ENCODE data around the gene KAT6B. TPM values are rescaled to one million over a fixed set of nuclear protein-coding genes. Genes with fewer than 3 reads are reported as not detected.
"Not testable (repeated sequence)": the region's sequence is repeated elsewhere in the genome, so short reads cannot be mapped to it uniquely, and the experiment has no call there.

KAT6B gene
- total RNA-seq, 1 donor = 86.4 TPM

DNA sequence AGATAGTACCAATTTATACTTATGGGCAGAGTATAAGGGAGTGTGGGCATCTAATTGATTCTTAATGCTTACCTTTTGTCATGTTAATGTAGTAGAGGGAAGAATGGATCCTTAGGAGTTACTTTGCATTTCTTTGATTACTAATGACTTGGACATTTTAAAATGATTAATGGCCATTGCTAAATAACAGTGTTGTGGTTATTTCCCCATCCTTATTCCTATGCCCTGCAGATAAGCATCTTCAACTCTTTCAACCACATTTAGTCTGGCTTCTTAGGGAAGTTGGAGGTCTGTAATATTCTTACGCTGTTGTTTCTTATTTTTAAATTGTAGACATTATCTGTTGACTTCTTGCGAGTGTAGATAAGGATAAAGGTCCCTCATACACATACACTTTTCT, 37.2 kb downstream of the KAT6B start:
- Histone ChIP-seq H3K9me3 (ENCODE audit: low read depth, low read length) (no peaks in the 10 kb centered on the region), H3K4me3 (ENCODE audit: low read length) (no peak overlapping the region), H3K27me3 (ENCODE audit: insufficient read depth, low read length) (no peaks in the 10 kb centered on the region), H3K4me1 (ENCODE audit: insufficient read depth, low read length) (peaks cover 13% of the 10 kb centered on the region)

DNA sequence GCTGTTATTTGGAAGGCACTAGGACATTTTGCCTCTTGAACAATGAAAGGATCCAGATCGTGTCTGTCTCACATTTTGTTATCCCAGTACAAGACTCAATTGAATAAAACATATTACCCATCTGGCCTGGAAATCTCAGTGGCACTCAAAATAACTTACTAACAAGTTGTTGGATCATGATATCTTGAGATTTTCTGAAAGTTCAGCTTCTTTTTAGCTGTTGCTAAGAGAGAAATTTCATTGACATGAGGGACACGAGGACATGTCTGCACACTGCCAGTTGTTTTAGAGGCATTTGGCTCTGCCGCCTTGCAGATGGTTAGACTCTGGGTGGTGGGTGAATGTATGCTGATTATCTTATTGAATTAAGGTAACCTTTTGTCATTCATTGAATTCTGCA, 41.0 kb downstream of the KAT6B start:
- H3K27me3 ChIP-seq (ENCODE audit: insufficient read depth, low read length) = no peaks in the 10 kb centered on the region
- peaks cover 24% of the 10 kb centered on the region for H3K4me1 ChIP-seq (ENCODE audit: insufficient read depth, low read length)
- no peak overlapping the region for H3K4me3 ChIP-seq (ENCODE audit: low read length)
- no peaks in the 10 kb centered on the region for H3K9me3 ChIP-seq (ENCODE audit: low read depth, low read length)

DNA sequence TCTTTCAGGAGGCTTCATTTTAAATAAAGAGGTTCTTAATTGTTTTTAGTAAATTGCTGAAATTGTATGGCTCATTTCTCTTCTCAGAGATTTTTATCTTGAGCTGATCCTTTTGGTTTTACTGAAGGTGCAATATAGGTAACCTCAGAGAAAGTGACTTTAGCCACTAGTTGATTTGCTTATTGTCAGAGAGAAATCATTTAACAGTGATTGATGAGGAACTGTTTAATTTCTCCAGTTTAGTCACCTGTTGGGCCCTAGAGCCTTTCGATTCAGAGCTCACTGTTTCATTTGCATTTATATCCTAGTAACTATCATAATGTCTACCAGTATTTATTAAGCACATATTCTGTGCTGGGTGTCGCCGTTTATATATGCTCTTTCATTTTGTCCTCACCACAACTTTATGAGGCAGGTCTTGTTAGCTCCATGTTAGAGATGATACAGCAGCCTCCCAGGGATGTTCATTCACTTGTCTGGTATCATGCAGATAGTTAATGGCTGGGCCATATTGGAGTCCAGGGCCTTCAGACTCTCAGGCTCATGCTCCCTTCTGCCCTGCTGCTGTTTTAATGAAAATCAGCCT, 42.1 kb downstream of the KAT6B start:
- Histone ChIP-seq H3K27me3 (ENCODE audit: insufficient read depth, low read length) (no peaks in the 10 kb centered on the region), H3K4me3 (ENCODE audit: low read length) (no peak overlapping the region), H3K9me3 (ENCODE audit: low read depth, low read length) (no peaks in the 10 kb centered on the region), H3K4me1 (ENCODE audit: insufficient read depth, low read length) (peaks cover 23% of the 10 kb centered on the region)

DNA sequence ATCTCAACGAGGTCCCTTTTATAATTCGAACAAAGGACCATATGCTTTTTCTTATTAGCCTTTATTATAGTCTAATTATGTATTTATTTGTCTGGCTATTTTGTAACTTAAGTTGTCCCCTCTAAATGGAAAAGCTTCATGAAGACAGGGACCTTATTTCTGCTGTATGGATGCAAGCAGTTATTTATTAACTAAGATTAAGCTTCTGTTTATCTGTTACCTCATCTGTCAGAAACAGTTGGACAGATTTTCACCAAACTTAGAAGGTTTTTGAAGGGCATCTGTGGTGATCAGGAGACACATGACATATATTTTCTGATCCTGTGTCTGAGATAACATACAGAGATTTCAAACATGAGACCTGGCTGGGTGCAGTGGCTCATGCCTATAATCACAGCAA, 43.2 kb downstream of the KAT6B start:
- Histone ChIP-seq H3K4me3 (ENCODE audit: low read length) (no peak overlapping the region), H3K9me3 (ENCODE audit: low read depth, low read length) (no peaks in the 10 kb centered on the region), H3K27me3 (ENCODE audit: insufficient read depth, low read length) (no peaks in the 10 kb centered on the region), H3K4me1 (ENCODE audit: insufficient read depth, low read length) (peaks cover 15% of the 10 kb centered on the region)

DNA sequence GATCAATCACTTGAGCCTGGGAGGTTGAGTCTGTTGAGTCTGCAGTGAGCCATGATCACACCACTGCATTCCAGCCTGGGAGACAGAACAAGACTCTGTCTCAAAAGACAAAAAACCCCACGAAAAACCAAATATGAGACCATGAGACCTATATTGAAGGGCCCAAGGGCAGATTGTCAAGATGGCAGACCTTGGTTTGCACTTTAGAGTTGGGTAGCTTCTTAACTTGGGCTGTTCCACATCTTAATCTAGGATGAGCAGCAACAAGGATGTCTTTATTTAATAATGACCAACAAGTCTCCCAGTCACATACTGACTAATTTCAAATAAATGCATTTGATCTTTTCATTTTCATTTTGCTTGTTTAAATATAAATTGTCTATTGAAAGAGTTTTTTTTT, 43.8 kb downstream of the KAT6B start:
- no peaks in the 10 kb centered on the region for H3K27me3 ChIP-seq (ENCODE audit: insufficient read depth, low read length)
- peaks cover 15% of the 10 kb centered on the region for H3K4me1 ChIP-seq (ENCODE audit: insufficient read depth, low read length)
- no peaks in the 10 kb centered on the region for H3K9me3 ChIP-seq (ENCODE audit: low read depth, low read length)
- H3K4me3 ChIP-seq (ENCODE audit: low read length) = no peak overlapping the region

DNA sequence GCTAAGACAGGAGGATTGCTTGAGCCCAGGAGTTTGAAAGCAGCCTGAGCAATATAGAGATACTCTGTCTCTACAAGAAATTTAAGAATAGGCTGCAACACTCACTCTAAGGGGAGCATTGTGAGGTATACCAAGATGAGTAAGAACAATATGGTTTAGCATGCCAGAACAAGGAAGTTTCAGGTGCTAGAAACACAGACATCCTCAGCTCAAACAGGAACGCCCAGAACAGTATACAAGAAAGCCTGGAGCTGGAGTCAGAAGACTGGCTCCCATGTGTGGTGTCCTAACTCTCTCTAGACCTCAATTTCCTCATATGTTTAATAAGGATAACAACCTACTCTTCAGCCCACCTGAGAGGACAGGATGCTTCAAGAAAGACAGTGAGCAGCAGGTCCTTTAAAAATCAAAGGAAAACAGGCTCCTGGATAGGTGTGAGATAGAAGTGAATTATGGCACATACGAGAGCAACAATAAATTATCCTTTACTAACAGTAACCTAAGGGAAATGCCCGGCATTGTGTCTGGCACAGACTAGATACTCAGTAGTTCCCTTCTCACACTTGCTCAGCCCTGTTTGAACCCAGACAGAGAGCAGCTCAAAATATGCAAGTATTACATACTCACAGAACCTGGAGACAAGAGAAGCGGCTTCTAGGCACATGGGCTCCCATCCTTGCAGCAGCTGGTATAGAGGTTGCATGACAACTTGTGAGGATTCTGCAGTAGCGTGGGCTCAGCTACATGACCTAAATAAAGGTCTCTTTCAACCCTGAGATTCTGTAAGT, 45.4 kb downstream of the KAT6B start:
- Histone ChIP-seq H3K4me1 (ENCODE audit: insufficient read depth, low read length) (peaks cover 15% of the 10 kb centered on the region), H3K9me3 (ENCODE audit: low read depth, low read length) (no peaks in the 10 kb centered on the region), H3K27me3 (ENCODE audit: insufficient read depth, low read length) (no peaks in the 10 kb centered on the region), H3K4me3 (ENCODE audit: low read length) (no peak overlapping the region)

DNA sequence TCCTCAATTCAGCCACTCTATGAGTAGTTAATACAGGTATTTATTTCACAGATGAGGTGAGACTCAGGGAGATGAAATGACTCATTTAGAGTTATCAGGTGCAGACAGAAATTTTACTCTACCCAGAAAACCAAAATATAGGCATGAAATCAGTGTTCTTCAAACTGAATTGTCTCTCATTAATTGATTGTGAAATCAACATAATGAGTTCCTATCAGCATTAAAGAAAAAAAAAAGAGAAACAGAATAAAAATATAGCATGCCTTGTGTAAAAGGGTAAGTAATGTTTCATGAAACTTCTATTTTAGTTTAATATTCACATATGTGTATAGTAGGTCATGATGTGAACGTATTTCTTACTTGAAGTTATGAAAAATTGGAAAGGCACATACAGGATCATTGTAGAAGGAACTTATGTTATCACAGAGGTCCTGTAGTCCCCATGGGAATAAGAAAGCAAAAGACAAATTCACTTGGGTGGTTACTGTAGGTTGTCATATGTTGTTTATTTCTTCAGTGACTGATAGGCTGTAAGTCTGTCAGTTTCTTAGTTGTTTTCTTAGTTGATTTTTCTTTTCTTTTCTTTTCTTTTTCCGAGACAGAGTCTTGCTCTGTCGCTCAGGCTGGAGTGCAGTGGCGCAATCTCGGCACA, 47.5 kb downstream of the KAT6B start:
- Histone ChIP-seq H3K27me3 (ENCODE audit: insufficient read depth, low read length) (no peaks in the 10 kb centered on the region), H3K9me3 (ENCODE audit: low read depth, low read length) (no peaks in the 10 kb centered on the region), H3K4me3 (ENCODE audit: low read length) (no peak overlapping the region), H3K4me1 (ENCODE audit: insufficient read depth, low read length) (peaks cover 15% of the 10 kb centered on the region)

DNA sequence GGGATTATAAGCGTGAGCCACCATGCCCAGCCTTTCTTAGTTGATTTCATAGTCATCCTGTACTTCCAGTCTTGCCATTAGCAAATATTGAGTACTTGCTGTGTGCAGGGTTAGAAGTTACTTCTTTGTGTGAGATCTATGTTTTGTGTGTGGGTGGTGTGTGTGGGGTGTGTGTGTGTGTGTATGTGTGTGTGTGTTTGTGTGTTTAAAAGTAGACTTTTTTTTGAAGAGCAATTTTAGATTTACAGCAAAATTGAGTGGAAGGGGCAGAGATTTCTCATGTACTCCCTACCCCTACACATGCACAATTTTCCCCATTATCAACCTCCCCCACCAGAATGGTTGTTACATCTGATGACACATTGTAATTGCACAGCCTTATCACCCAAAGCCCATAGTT, 48.2 kb downstream of the KAT6B start:
- Histone ChIP-seq H3K4me3 (ENCODE audit: low read length) (no peak overlapping the region), H3K27me3 (ENCODE audit: insufficient read depth, low read length) (no peaks in the 10 kb centered on the region), H3K9me3 (ENCODE audit: low read depth, low read length) (no peaks in the 10 kb centered on the region), H3K4me1 (ENCODE audit: insufficient read depth, low read length) (peaks cover 15% of the 10 kb centered on the region)

DNA sequence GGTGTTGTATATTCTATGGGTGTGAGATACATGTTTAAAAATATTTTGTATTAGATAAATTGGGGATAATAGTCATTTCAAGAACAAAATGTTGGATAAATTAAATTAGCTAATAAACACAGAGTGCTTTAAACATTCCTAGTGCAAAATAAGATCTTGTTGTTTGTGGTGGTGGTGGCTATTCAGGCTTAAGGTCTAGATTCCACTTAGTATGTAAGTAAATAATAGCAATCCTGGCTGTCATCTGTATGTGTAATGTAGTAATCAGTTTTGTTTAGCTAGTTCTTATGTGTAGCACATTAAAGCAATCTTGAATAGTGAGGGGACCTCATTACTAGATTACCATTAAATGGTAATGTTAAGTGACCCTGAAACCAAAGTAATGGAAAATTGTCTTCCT, 48.7 kb downstream of the KAT6B start:
- peaks cover 15% of the 10 kb centered on the region for H3K4me1 ChIP-seq (ENCODE audit: insufficient read depth, low read length)
- H3K9me3 ChIP-seq (ENCODE audit: low read depth, low read length) = no peaks in the 10 kb centered on the region
- no peaks in the 10 kb centered on the region for H3K27me3 ChIP-seq (ENCODE audit: insufficient read depth, low read length)
- H3K4me3 ChIP-seq (ENCODE audit: low read length) = no peak overlapping the region

DNA sequence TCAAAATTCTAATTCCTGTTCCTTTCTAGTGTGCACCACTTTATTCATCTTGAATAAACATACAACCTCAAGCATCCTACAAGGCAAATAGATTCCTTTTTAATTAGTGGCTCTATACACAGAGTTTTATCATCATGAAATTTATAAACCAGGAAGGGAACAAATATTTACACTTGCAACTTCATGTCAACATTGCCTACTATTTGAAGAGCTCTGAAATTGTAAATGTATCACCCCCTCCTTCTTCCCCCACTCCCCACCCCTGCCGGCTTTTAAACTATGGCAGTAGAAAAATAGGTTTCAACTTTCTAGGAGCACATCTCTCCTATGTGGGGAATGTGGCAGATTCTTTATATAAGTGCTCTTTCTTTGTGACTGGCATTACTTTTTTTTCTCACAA, 49.6 kb downstream of the KAT6B start:
- H3K9me3 ChIP-seq (ENCODE audit: low read depth, low read length) = no peaks in the 10 kb centered on the region
- H3K4me1 ChIP-seq (ENCODE audit: insufficient read depth, low read length) = peaks cover 15% of the 10 kb centered on the region
- no peaks in the 10 kb centered on the region for H3K27me3 ChIP-seq (ENCODE audit: insufficient read depth, low read length)
- no peak overlapping the region for H3K4me3 ChIP-seq (ENCODE audit: low read length)

DNA sequence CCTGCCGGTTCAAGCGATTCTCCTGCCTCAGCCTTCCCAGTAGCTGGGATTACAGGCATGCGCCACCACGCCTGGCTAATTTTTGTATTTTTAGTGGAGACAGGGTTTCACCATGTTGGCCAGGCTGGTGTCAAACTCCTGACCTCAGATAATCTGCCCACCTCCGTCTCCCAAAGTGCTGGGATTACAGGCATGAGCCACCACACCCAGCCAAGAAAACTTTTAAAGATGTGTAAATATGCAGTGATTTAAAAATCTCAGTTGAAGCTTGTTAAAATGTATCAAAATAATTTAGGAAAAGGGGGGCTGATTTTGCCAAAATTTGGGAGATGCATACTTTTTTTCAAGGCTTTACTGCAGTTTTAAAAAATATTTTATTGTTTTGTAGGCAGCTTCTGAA, 50.7 kb downstream of the KAT6B start:
- not testable (repeated sequence) for H3K9me3 ChIP-seq (ENCODE audit: low read depth, low read length); H3K27me3 ChIP-seq (ENCODE audit: insufficient read depth, low read length); H3K4me3 ChIP-seq (ENCODE audit: low read length); H3K4me1 ChIP-seq (ENCODE audit: insufficient read depth, low read length)

DNA sequence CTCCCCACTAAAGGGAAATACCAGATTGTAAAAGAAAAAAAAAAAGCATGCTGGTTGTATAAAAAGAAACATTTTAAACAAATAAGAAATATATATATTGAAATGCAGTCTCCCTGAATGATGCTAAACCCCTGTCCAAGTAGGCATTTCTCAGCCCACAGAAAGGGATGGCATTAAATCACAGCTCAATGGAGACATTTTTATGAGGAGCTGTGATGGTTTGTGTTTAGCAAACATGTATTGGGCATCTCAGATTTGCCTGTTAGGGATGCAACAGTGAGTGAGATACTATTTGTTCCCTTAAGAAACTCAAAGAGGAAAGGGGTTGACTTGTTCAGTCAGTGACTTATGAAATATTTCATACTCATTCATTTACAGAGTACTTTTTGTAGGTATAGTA, 51.5 kb downstream of the KAT6B start:
- no peaks in the 10 kb centered on the region for H3K27me3 ChIP-seq (ENCODE audit: insufficient read depth, low read length)
- peaks cover 4% of the 10 kb centered on the region for H3K4me1 ChIP-seq (ENCODE audit: insufficient read depth, low read length)
- no peaks in the 10 kb centered on the region for H3K9me3 ChIP-seq (ENCODE audit: low read depth, low read length)
- no peak overlapping the region for H3K4me3 ChIP-seq (ENCODE audit: low read length)

DNA sequence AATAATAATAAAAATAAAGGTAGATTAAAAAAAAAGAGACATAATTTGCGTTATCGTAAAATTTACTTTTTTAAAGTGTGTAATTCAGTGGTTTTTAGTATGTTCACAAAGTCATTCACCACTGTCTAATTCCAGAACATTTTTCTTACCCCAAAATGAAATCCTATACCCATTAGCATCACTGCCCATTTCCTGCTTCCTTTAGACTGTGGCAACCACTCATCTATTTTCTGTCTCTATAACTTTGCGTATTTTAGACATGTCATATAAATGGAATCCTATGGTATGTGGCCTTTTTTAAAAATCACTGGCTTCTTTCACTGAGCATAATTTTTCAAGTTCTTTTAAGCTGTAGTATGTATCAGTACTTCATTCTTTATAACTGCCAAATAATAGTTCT, 53.6 kb downstream of the KAT6B start:
- H3K4me3 ChIP-seq (ENCODE audit: low read length) = no peak overlapping the region
- H3K9me3 ChIP-seq (ENCODE audit: low read depth, low read length) = no peaks in the 10 kb centered on the region
- H3K27me3 ChIP-seq (ENCODE audit: insufficient read depth, low read length) = no peaks in the 10 kb centered on the region
- peaks cover 4% of the 10 kb centered on the region for H3K4me1 ChIP-seq (ENCODE audit: insufficient read depth, low read length)

DNA sequence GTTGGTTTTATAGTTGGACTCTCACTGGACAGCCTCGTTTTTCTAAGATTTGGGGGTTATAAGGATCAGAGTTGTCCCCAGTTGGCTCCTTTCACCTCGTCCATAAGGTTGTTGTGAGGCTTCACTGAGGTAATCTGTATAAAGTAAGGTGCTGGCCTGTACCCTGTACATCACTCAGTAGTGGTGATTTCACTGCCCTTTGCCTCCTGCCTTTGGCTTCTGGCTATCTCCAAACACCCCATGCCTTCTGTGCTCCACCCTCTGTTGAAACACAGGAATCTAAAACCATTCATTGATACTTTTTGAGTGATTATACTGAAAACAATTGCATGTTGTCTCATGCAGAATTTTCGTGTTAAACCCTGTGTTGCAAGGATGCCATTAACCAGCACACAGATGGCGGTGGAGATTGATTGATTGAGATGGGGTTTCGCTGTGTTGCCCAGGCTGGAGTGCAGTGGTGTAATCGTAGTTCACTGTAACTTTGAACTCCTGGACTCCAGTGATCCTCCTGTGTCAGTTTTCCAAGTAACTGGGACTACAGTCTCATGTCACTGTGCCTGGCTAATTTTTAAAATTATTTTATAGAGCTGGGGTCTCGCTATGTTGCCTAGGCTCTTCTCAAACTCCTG, 55.0 kb downstream of the KAT6B start:
- Histone ChIP-seq H3K27me3 (ENCODE audit: insufficient read depth, low read length) (no peaks in the 10 kb centered on the region), H3K9me3 (ENCODE audit: low read depth, low read length) (no peaks in the 10 kb centered on the region), H3K4me3 (ENCODE audit: low read length) (no peak overlapping the region), H3K4me1 (ENCODE audit: insufficient read depth, low read length) (peaks cover 4% of the 10 kb centered on the region)

DNA sequence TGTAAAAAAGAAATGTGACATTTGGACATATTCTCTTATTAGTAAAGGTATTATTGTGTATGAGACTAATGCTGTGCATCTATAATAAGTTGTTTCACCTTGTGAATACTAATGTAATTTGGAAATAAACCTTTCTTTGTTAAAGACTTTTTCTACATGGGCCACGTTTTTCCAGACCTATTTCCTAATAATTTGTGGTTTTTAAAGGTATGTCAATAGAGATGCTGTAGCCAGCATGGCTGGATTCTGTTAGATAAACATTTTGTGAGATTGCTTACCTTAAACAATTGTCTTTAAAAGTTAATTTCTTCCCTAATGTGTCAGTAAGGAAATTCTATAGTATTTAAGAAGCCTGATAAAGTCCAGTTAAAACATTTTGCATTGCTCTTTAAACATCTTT, 56.0 kb downstream of the KAT6B start:
- Histone ChIP-seq H3K4me1 (ENCODE audit: insufficient read depth, low read length) (peaks cover 4% of the 10 kb centered on the region), H3K9me3 (ENCODE audit: low read depth, low read length) (no peaks in the 10 kb centered on the region), H3K4me3 (ENCODE audit: low read length) (no peak overlapping the region), H3K27me3 (ENCODE audit: insufficient read depth, low read length) (no peaks in the 10 kb centered on the region)
